ENCODE results near the gene TAAR2.

GRCh38 chr6:132584698-132585097 is 39.4 kb downstream of the TAAR2 start:
- TF ChIP-seq CTCF (IDR thresholded peaks at IDR 0.05) (no peak), POLR2A (IDR thresholded peaks at IDR 0.05) (no peak)

All from right lobe of liver (tissue), 4 donors.